ENCODE data around the gene ART1. TPM values are rescaled to one million over a fixed set of nuclear protein-coding genes. Genes with fewer than 3 reads are reported as not detected.

The ART1 gene
- total RNA-seq, 1 donor from 2014 or later, result not detected

DNA sequence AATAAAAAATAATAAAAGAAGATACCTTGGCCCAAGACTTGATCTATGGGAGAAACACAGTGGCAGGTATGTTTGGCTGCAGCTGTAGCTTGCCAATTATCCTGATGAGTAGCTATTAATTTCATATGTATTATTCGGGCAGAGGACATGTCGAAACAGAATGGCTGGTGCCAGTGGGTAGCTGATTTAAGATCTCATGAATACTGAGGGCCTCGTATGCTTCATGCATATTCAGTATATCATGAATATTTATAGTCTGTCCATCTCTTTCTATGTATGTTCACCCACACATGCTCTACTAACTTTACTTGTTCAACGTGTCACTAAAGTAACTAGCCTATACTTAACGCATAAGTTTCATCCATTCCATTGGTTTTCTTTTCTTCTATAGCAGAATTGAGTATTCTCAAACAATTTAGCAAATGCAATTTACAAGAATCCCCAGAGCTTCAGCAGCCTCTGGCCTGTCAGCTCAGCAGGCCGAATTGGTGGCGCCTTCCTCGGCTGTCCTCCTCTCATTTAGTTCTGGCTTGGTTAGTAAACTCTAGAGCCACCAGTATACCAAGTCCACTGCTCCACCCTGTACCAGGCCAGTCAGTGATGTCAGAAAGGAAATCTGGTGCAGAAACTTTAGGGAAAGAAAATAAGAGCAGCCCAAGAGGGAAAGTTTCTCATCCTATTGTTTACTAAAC, 21.0 kb upstream of the ART1 start:
- Mint-ChIP-seq H3K9me3 (no peaks in the 10 kb centered on the region), H3K4me1 (no peaks in the 10 kb centered on the region), H3K4me3 (no peak overlapping the region), H3K27ac (no peak overlapping the region), H3K27me3 (ENCODE audit: low read depth) (no peaks in the 10 kb centered on the region), H3K36me3 (no peaks in the 10 kb centered on the region)
- no peak for DNase-seq (ENCODE audit: low spot score in 2 of 2, unreplicated experiment in 2 of 2)
- TF ChIP-seq, protein P1, sequence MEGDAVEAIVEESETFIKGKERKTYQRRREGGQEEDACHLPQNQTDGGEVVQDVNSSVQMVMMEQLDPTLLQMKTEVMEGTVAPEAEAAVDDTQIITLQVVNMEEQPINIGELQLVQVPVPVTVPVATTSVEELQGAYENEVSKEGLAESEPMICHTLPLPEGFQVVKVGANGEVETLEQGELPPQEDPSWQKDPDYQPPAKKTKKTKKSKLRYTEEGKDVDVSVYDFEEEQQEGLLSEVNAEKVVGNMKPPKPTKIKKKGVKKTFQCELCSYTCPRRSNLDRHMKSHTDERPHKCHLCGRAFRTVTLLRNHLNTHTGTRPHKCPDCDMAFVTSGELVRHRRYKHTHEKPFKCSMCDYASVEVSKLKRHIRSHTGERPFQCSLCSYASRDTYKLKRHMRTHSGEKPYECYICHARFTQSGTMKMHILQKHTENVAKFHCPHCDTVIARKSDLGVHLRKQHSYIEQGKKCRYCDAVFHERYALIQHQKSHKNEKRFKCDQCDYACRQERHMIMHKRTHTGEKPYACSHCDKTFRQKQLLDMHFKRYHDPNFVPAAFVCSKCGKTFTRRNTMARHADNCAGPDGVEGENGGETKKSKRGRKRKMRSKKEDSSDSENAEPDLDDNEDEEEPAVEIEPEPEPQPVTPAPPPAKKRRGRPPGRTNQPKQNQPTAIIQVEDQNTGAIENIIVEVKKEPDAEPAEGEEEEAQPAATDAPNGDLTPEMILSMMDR (IDR thresholded peaks at IDR 0.05; ENCODE audit: unreplicated experiment), result no peak

DNA sequence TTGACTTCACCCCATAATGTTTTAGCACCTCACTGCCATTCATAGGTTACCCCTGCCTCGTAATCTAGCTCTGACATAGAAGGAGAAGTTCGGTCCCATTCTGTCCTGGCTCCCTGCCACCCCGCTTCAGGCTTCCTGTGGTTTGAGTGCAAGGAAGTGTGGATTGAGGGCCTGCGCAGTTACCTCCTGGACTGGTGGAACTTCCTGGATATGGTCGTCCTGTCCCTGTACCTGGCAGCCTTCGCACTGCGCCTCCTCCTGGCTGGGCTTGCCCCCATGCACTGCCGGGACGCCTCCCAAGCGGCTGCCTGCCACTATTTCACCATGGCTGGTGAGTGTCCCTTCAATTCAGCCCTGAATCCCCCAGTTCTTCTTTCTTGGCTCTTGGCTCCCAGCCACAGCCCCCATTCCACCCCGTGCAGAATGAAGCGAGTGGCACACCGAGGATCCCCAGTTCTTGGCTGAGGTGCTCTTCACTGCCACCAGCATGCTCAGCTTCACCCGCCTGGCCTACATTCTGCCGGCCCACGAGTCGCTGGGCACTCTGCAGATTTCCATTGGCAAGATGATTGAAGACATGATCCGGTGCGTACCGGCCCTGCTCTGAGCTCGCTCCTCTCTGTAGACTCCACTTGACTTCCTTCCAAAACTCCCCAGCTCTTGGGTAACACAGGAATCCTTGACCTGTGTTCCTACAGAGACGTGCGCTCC, 18.5 kb upstream of the ART1 start:
- TF ChIP-seq, protein P1 (IDR thresholded peaks at IDR 0.05; ENCODE audit: unreplicated experiment), result no peak
- no peak overlapping the region for H3K27ac Mint-ChIP-seq
- no peaks in the 10 kb centered on the region for H3K27me3 Mint-ChIP-seq (ENCODE audit: low read depth)
- DNase-seq (ENCODE audit: low spot score in 2 of 2, unreplicated experiment in 2 of 2), result no peak
- no peaks in the 10 kb centered on the region for H3K36me3 Mint-ChIP-seq
- H3K4me1 Mint-ChIP-seq, result no peaks in the 10 kb centered on the region
- H3K9me3 Mint-ChIP-seq, result no peaks in the 10 kb centered on the region
- no peak overlapping the region for H3K4me3 Mint-ChIP-seq

DNA sequence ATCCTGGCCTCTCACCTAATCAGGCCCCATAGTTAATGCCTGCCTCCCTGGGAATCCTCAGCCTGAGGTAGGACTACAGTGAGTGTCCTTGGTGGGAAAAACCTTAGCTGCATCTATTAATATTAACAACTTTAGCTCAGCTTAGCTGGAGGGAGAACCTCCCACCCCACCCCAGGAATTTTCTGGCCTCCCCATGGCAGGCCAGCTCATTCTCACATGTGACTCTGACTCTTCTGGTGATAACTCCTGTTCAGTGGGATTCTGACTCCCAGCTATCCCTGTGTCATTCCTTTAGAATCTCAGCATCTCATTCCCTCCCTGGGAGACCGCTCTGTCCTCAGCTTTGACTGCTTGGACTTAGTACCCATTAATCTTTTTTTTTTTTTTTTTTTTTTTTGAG, 17.6 kb upstream of the ART1 start:
- no peaks in the 10 kb centered on the region for H3K9me3 Mint-ChIP-seq
- H3K27me3 Mint-ChIP-seq (ENCODE audit: low read depth), result no peaks in the 10 kb centered on the region
- DNase-seq (ENCODE audit: low spot score in 2 of 2, unreplicated experiment in 2 of 2), result no peak
- no peak overlapping the region for H3K27ac Mint-ChIP-seq
- TF ChIP-seq, protein P1 (IDR thresholded peaks at IDR 0.05; ENCODE audit: unreplicated experiment), result no peak
- no peaks in the 10 kb centered on the region for H3K4me1 Mint-ChIP-seq
- H3K4me3 Mint-ChIP-seq, result no peak overlapping the region
- H3K36me3 Mint-ChIP-seq, result no peaks in the 10 kb centered on the region

DNA sequence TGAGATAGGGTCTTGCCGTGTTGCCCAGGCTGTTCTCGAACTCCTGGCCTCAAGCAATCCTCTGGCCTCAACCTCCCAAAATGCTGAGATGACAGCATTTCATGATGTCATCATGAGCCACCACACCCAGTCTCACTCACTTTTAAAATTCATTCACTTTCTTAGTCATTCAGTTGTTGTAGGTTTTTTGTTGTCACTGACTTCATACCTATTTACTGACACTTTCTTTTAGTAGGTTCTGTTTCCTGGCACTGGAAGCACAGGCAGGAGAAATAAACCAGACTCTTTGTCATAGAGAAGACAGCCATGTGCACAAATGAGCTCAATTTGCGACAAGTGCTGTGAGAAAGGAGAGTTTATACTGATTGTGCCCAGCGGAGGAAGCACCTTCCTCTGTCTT, 13.6 kb upstream of the ART1 start:
- H3K27ac Mint-ChIP-seq, result no peak overlapping the region
- TF ChIP-seq, protein P1 (IDR thresholded peaks at IDR 0.05; ENCODE audit: unreplicated experiment), result no peak
- H3K4me3 Mint-ChIP-seq, result no peak overlapping the region

DNA sequence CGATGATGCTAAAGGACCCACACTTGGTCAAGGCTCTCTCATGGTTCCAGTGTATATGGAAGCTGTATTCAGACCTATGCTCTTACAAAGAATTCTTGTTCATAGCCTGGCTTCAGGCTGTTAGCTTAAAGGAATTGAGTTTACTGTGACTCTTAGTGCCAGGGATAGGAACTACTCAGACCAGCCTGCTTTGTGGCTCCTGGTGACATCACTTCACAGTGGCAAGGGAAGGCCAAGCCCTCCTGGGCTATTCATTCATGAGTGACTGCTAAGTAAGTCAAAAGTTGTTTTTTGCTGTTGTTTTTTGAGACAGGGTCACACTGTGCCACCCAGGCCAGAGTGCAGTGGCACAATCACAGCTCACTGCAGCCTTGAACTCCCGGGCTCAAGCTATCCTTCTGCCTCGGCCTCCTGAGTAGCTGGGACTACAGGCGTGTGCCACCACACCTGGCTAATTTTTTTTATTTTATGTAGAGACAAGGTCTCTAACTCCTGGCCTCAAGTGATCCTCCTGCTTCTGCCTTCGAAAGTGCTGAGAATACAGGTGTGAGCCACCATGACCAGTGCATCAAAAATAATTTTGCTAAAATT, 12.8 kb upstream of the ART1 start:
- no peak for DNase-seq (ENCODE audit: low spot score in 2 of 2, unreplicated experiment in 2 of 2)
- no peak overlapping the region for H3K27ac Mint-ChIP-seq
- H3K27me3 Mint-ChIP-seq (ENCODE audit: low read depth), result no peaks in the 10 kb centered on the region
- H3K4me3 Mint-ChIP-seq, result no peak overlapping the region
- H3K36me3 Mint-ChIP-seq, result no peaks in the 10 kb centered on the region
- TF ChIP-seq, protein P1 (IDR thresholded peaks at IDR 0.05; ENCODE audit: unreplicated experiment), result no peak
- H3K9me3 Mint-ChIP-seq, result no peaks in the 10 kb centered on the region
- H3K4me1 Mint-ChIP-seq, result no peaks in the 10 kb centered on the region

More for the DNA sequence above, 13.6 kb upstream of the ART1 start:
- Mint-ChIP-seq H3K36me3 (no peaks in the 10 kb centered on the region), H3K9me3 (no peaks in the 10 kb centered on the region), H3K27me3 (ENCODE audit: low read depth) (no peaks in the 10 kb centered on the region), H3K4me1 (no peaks in the 10 kb centered on the region)
- no peak for DNase-seq (ENCODE audit: low spot score in 2 of 2, unreplicated experiment in 2 of 2)
